Lung (tissue), 12 donors: ENCODE data around the gene KRT86. TPM values are rescaled to one million over a fixed set of nuclear protein-coding genes. Genes with fewer than 3 reads are reported as not detected.

Experiments
- ATAC-seq: fragments of 200-7000 bp; cut with Tn5 transposase; one replicate; pipeline ENCODE4 v1.9.1; 2020; ENCODE audit warnings: moderate number of reproducible peaks; ENCODE audit not compliant: insufficient read depth, low FRiP score
- DNase-seq, 3 donors: peaks; one replicate each; pipeline ENCODE4 v3.0.0-alpha.2; 2013 to 2017
- H3K27ac ChIP-seq, 2 donors: one replicate each; pipeline ENCODE4 v1.5.1; 2013; ENCODE audit warnings: mild to moderate bottlenecking in 2 of 2, moderate library complexity in 2 of 2, control low read depth in 1 of 2, inconsistent platforms in 1 of 2, low read depth in 1 of 2, low read length in 1 of 2
- H3K27me3 ChIP-seq, 3 donors: one replicate each; pipeline ENCODE4 v1.5.1; 2013; ENCODE audit warnings: low read length in 2 of 3; ENCODE audit not compliant: control insufficient read depth in 3 of 3, insufficient read depth in 3 of 3
- H3K36me3 ChIP-seq, 4 donors: one replicate each; pipeline ENCODE4 v1.5.1; 2013; ENCODE audit warnings: low read length in 4 of 4, mild to moderate bottlenecking in 1 of 4, moderate library complexity in 1 of 4; ENCODE audit not compliant: control insufficient read depth in 4 of 4, insufficient read depth in 4 of 4
- H3K4me1 ChIP-seq, 5 donors: one replicate each; pipeline ENCODE4 v1.5.1; 2013; ENCODE audit warnings: low read length in 5 of 5, mild to moderate bottlenecking in 2 of 5, moderate library complexity in 1 of 5; ENCODE audit not compliant: control insufficient read depth in 5 of 5, insufficient read depth in 5 of 5
- H3K4me3 ChIP-seq: one replicate; pipeline ENCODE4 v1.5.1; 2013; ENCODE audit warnings: mild to moderate bottlenecking, control low read depth, moderate library complexity
- H3K9ac ChIP-seq, 2 donors: one replicate each; pipeline ENCODE4 v1.5.1; 2013; ENCODE audit warnings: low read length in 2 of 2, control low read depth in 1 of 2; ENCODE audit not compliant: insufficient read depth in 1 of 2
- H3K9me3 ChIP-seq, 4 donors: one replicate each; pipeline ENCODE4 v1.5.1; 2013; ENCODE audit warnings: low read length in 3 of 4, mild to moderate bottlenecking in 1 of 4, moderate library complexity in 1 of 4; ENCODE audit not compliant: control insufficient read depth in 4 of 4, insufficient read depth in 3 of 4
- CTCF ChIP-seq: IDR thresholded peaks from 2 replicates; pipeline ENCODE4 v1.5.1; 2012; ENCODE audit warnings: mild to moderate bottlenecking; ENCODE audit errors: control extremely low read depth, extremely low read depth
- WGBS, 2 donors: extraction: QIAGEN DNeasy Blood & Tissue Kit; methylation state at CpG; one replicate each; pipeline ENCODE4 v1.1.7; 2013; 5-methylcytosine and 5-hydroxymethylcytosine counted together
- polyA plus RNA-seq, 2 donors: library from polyadenylated mRNA; stranded (reverse); fragments of 200-250 nt; gene quantifications; one replicate each; pipeline ENCODE4 v1.2.1, GENCODE V29; 2013
- total RNA-seq, 2 donors: library from RNA; depleted of rRNA in 1 of 2; stranded (reverse); fragments of >200 nt in 1 of 2; gene quantifications; one replicate each; pipeline ENCODE4 v1.2.1, GENCODE V29; 2014 to 2021
- donor health status: control.
- donor health status: control.
- donor health status: Bipolar disorder and iron deficiency.
- donor health status: healthy.
- donor health status: DM: yes; HTN: yes; CAD: no.

KRT86 gene
- total and polyA plus RNA-seq, 4 donors, result 0.11 to 1.1 (median 0.31) TPM; not detected in 1

DNA sequence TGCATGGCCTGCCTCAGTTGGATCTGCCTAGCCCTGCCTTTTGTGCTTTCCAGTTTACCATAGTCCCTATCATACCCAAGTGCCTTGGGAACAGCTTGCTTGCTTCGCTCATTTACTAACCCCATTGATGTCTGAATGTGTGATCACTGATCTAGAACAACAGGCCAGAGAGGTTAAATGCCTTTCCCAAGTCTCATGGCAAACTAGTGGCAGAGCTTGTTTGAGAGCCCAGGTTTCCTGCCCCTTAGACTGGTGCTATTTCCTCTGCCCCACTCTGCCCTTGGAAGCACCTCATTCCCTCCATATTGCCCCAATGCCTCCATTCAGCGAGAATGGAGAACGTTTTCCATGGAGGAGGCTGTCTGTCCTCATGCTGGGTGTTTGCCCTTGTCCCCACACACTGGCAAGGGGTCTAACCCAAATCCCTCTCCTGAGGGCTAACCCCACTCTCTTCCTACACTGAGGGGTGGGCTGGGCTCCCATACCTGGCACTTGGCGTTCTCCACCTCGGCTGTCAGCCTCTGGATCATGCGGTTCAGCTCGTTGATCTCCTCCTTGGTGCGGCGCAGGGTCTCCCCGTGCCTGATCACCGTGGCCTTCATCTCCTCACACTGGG is 21.6 kb upstream of the KRT86 start:
- H3K9ac ChIP-seq, result no peak overlapping the region
- H3K27me3 ChIP-seq, result peaks cover 3 to 77% (median 62%) of the 10 kb centered on the region in 3 donors
- H3K27ac ChIP-seq, result no peak overlapping the region
- H3K36me3 ChIP-seq, result no peaks in the 10 kb centered on the region
- ATAC-seq (no peak), DNase-seq (peak in 1 of 3 donors; percentile 4)
- no peaks in the 10 kb centered on the region for H3K9me3 ChIP-seq
- H3K4me1 ChIP-seq, result peaks cover 0 to 4% (median 0%) of the 10 kb centered on the region in 5 donors
- no peak overlapping the region for H3K4me3 ChIP-seq
- TF ChIP-seq CTCF, result no peak
- 94 to 97% methylated on average over 11 of the region's 11 CpGs for WGBS, 2 donors

DNA sequence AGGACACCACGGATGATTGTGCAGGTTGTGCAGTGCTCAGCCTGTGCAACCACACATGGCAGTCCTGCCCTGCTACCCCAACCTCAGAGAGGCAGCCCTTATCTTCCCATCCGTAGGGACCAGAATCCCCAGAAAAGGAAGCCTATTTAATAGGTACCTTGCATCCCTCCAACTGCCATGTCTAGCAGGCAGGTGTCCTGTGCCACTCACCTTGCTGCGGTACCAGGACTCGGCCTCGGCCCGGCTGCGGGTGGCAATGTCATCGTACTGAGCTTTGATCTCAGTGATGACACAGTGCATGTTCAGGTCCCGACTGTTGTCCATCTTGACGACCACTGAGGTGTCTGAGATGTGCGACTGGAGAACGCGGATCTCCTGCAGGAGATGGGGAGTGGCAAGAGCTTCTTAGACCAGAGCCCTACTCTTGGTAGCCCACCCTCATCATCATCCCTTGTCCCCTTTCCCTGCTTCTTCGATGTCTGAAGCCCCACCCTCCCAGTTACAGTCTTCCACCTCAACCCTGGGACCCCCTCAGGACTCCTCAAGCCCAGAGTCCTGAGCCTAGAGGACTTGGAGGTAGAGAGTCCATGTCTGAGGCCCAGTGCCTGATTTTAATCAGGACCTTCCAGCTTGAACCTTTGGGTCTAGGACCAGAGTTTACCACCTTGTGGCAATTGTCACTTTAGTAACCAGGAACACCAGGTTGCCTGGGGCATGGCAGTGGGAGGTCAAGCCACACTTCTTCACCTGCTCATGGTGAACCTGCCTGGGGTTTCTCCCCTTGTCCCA is 20.9 kb upstream of the KRT86 start:
- Histone ChIP-seq H3K9ac (no peak overlapping the region), H3K4me1 (peaks cover 0 to 4% (median 0%) of the 10 kb centered on the region in 5 donors), H3K27ac (no peak overlapping the region), H3K9me3 (no peaks in the 10 kb centered on the region), H3K27me3 (peaks cover 3 to 80% (median 65%) of the 10 kb centered on the region in 3 donors), H3K4me3 (no peak overlapping the region), H3K36me3 (no peaks in the 10 kb centered on the region)
- 93 to 94% methylated on average over 14 of the region's 14 CpGs for WGBS, 2 donors
- no peak for TF ChIP-seq CTCF
- peak in 1 of 3 donors; percentile 6 for DNase-seq
- no peak for ATAC-seq

- Histone ChIP-seq H3K9ac (no peak overlapping the region), H3K9me3 (no peaks in the 10 kb centered on the region), H3K36me3 (no peaks in the 10 kb centered on the region), H3K27me3 (peaks cover 3 to 80% (median 66%) of the 10 kb centered on the region in 3 donors), H3K4me1 (peaks cover 0 to 6% (median 0%) of the 10 kb centered on the region in 5 donors), H3K27ac (no peak overlapping the region), H3K4me3 (no peak overlapping the region)
- TF ChIP-seq CTCF, result no peak
- WGBS, 2 donors, result 90% methylated on average over 10 of the region's 10 CpGs
- peak in 1 of 3 donors; percentile 10 for DNase-seq
- ATAC-seq, result no peak
Observed at GRCh38 chr12:52254180-52254964, 20.1 kb upstream of the KRT86 start.
